Left lung (tissue), 10 donors: ENCODE measurements around the gene EEA1. TPM values are rescaled to one million over a fixed set of nuclear protein-coding genes. Genes with fewer than 3 reads are reported as not detected.

Experiments used
- ATAC-seq: fragments of 200-7000 bp; cut with Tn5 transposase; one replicate; pipeline ENCODE4 v1.9.1; 2020; ENCODE audit warnings: moderate library complexity
- DNase-seq, 4 donors: peaks; one replicate each; pipeline ENCODE4 v3.0.0-alpha.2; 2013 to 2020
- H3K27ac ChIP-seq, 2 donors: fragments of 200-600 bp; sonication (generic) in 1 of 2; one replicate each; pipeline versions ENCODE4 v1.5.0 to v1.8.0; 2020 to 2021
- H3K27me3 ChIP-seq, 2 donors: fragments of 200-600 bp; sonication (generic) in 1 of 2; one replicate each; pipeline versions ENCODE4 v1.5.0 to v1.8.0; 2020 to 2021
- H3K36me3 ChIP-seq, 2 donors: fragments of 200-600 bp; sonication (generic) in 1 of 2; one replicate each; pipeline versions ENCODE4 v1.5.0 to v1.8.0; 2020 to 2021
- H3K4me1 ChIP-seq, 2 donors: fragments of 200-600 bp; one replicate each; pipeline ENCODE4 v1.8.0; 2021
- H3K4me3 ChIP-seq, 2 donors: fragments of 200-600 bp; sonication (generic) in 1 of 2; one replicate each; pipeline versions ENCODE4 v1.5.0 to v1.8.0; 2020 to 2021; ENCODE audit warnings: mild to moderate bottlenecking in 1 of 2
- H3K9me3 ChIP-seq, 2 donors: fragments of 200-600 bp; sonication (generic) in 1 of 2; one replicate each; pipeline versions ENCODE4 v1.5.0 to v1.8.0; 2020 to 2021
- CTCF ChIP-seq, 2 donors: fragments of 200-600 bp; sonication (generic) in 1 of 2; IDR thresholded peaks; one replicate each; pipeline versions ENCODE4 v1.5.0 to v1.8.0; 2021; ENCODE audit warnings: antibody characterized with exemption in 2 of 2
- intact Hi-C, 2 donors: fragments of 100-400 bp; cut with DNase I; formaldehyde crosslinking; loops; one replicate each; pipeline versions ENCODE4 v1.11.2 to v1.14.2; 2022
- polyA plus RNA-seq, 6 donors: library from polyadenylated mRNA; unstranded; fragments of 120-200 nt; gene quantifications; one replicate each; pipeline ENCODE4 v1.2.1, GENCODE V29; 2013; ENCODE audit not compliant: insufficient read length in 6 of 6
- total RNA-seq, 2 donors: library from RNA; stranded (reverse); fragmentation: NEBNext Ultra II Directional; extraction: Animal tissue kit (Norgen Biotek cat#: 25700); gene quantifications; one replicate each; pipeline ENCODE4 v1.2.1, GENCODE V29; 2021
- donor health status: DM: no; HTN: yes; CAD: no.
- donor health status: DM: no; HTN: no; CAD: no.

EEA1 gene
- total and polyA plus RNA-seq, 8 donors = 15.8 to 34.6 (median 20.4) TPM

- intact Hi-C loops = no loop called here
- H3K27me3 ChIP-seq = no peaks in the 10 kb centered on the region
- ATAC-seq = peak; percentile 90
- peak in 2 of 4 donors; percentile 30 to 58 for DNase-seq
- H3K36me3 ChIP-seq = no peaks in the 10 kb centered on the region
- no peak overlapping the region for H3K4me3 ChIP-seq
- peaks cover 0 to 29% of the 10 kb centered on the region in 2 donors for H3K4me1 ChIP-seq
- peak overlapping the region; percentile 71 to 74 for H3K27ac ChIP-seq
- H3K9me3 ChIP-seq = no peaks in the 10 kb centered on the region
- TF ChIP-seq CTCF (IDR thresholded peaks at IDR 0.05) = no peak
Observed at GRCh38 chr12:92899386-92900001, 29.6 kb downstream of the EEA1 start.

GRCh38 chr12:92898755-92899154 lies 30.3 kb downstream of the EEA1 start:
- Histone ChIP-seq H3K4me1 (peaks cover 0 to 29% of the 10 kb centered on the region in 2 donors), H3K27me3 (no peaks in the 10 kb centered on the region), H3K9me3 (no peaks in the 10 kb centered on the region), H3K4me3 (no peak overlapping the region), H3K36me3 (no peaks in the 10 kb centered on the region), H3K27ac (peak overlapping the region; percentile 71 to 74)
- ATAC-seq = peak; percentile 14
- intact Hi-C loops = no loop called here
- no peak for TF ChIP-seq CTCF (IDR thresholded peaks at IDR 0.05)
- no peak for DNase-seq

- Histone ChIP-seq H3K27me3 (no peaks in the 10 kb centered on the region), H3K4me1 (peaks cover 0 to 29% of the 10 kb centered on the region in 2 donors), H3K27ac (no peak overlapping the region), H3K4me3 (no peak overlapping the region), H3K36me3 (no peaks in the 10 kb centered on the region), H3K9me3 (no peaks in the 10 kb centered on the region)
- TF ChIP-seq CTCF (IDR thresholded peaks at IDR 0.05) = no peak
- no peak for ATAC-seq
- DNase-seq = no peak
- intact Hi-C loops = no loop called here
Observed at GRCh38 chr12:92897844-92898243, 31.3 kb downstream of the EEA1 start.

- intact Hi-C loops = no loop called here
- no peak for ATAC-seq
- no peaks in the 10 kb centered on the region for H3K4me1 ChIP-seq
- no peak overlapping the region for H3K27ac ChIP-seq
- no peaks in the 10 kb centered on the region for H3K9me3 ChIP-seq
- no peaks in the 10 kb centered on the region for H3K27me3 ChIP-seq
- H3K36me3 ChIP-seq = peaks cover 0 to 13% of the 10 kb centered on the region in 2 donors
- no peak for TF ChIP-seq CTCF (IDR thresholded peaks at IDR 0.05)
- no peak overlapping the region for H3K4me3 ChIP-seq
- no peak for DNase-seq
Observed at GRCh38 chr12:92890601-92891106, 38.4 kb downstream of the EEA1 start.

GRCh38 chr12:92886131-92886530 lies 43.0 kb downstream of the EEA1 start:
- peaks cover 0 to 37% of the 10 kb centered on the region in 2 donors for H3K36me3 ChIP-seq
- H3K27me3 ChIP-seq = no peaks in the 10 kb centered on the region
- H3K9me3 ChIP-seq = no peaks in the 10 kb centered on the region
- intact Hi-C loops = no loop called here
- peak; percentile 36 for ATAC-seq
- H3K27ac ChIP-seq = no peak overlapping the region
- H3K4me3 ChIP-seq = no peak overlapping the region
- H3K4me1 ChIP-seq = no peaks in the 10 kb centered on the region
- no peak for TF ChIP-seq CTCF (IDR thresholded peaks at IDR 0.05)
- no peak for DNase-seq
